Measurements from ENCODE around the gene UNC93A. TPM values are rescaled to one million over a fixed set of nuclear protein-coding genes. Genes with fewer than 3 reads are reported as not detected.
"Not testable (repeated sequence)": the region's sequence is repeated elsewhere in the genome, so short reads cannot be mapped to it uniquely, and the experiment has no call there.

The UNC93A gene
- total RNA-seq, 4 donors from 2014 or later, result not detected

DNA sequence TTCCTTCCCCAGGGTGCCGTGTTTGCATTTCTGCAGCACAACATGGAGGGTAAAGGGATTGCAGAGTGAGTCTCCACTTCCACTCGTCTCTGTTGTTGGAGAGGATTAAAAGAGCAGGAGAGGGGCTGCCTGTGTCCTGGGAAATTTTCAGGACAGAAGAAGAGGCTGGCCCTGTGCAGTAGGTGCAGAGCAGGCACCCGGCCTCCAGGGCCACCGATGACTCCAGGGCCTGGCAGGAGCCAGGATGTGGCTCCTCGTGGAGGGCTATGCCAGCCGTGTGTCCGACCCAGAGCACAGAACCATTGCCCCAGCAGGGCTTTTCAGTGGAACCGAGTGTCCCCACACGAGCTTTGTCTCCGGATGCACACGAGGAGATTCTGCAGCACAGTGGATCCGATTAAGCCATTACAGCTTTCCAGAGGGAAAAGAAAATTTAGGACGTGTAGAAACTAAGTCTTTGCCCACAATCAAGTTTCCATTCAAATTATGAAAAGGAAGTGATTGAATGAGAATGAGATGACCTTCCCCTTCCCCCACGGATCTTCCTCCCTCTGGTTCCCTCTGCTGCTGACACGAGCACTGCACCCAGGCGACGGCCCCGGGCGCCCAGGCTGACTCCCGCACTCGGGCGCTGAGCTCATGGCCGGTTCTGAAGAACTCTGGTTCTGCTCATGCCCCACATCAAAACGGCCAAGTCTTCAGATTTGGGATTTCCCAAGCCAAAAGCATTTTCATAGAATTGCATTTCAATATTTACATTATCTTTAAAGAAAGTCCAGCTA lies 43.1 kb upstream of the UNC93A start:
- DNase-seq (ENCODE audit: low spot score), result no peak
- ATAC-seq (ENCODE audit: low FRiP score), result no peak
- TF ChIP-seq CTCF (IDR thresholded peaks at IDR 0.05), result no peak

- not testable (repeated sequence) for ATAC-seq (ENCODE audit: low FRiP score)
These were observed 42.1 kb upstream of the UNC93A start for GRCh38 chr6:167248878-167249455.

GRCh38 chr6:167252271-167252670 lies 38.8 kb upstream of the UNC93A start:
- no peak for DNase-seq (ENCODE audit: low spot score)
- ATAC-seq (ENCODE audit: low FRiP score), result no peak
- no peak for TF ChIP-seq CTCF (IDR thresholded peaks at IDR 0.05)

More at GRCh38 chr6:167248878-167249455, 42.1 kb upstream of the UNC93A start:
- not testable (repeated sequence) for DNase-seq (ENCODE audit: low spot score)

GRCh38 chr6:167255918-167256553 lies 35.1 kb upstream of the UNC93A start:
- ATAC-seq (ENCODE audit: low FRiP score) (no peak), DNase-seq (ENCODE audit: low spot score) (no peak)
- no peak for TF ChIP-seq CTCF (IDR thresholded peaks at IDR 0.05)

DNA sequence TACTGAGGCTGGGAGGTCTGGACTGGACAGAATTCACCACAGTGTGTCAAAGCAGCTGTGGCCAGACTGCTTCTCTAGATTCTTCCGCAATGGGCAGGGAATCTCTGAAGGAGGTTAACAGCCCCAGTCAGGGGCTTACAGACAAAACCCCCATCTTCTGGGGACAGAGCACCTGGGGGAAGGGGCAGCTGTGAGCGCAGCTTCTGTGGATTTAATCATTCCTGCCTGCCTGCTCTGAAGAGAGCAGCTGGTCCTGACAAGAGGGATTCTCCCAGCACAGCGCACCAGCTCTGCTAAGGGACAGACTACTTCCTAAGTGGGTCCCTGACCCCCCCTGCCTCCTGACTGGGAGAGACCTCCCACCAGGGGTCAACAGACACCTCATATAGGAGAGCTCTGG lies 32.5 kb upstream of the UNC93A start:
- no peak for TF ChIP-seq CTCF (IDR thresholded peaks at IDR 0.05)
- ATAC-seq (ENCODE audit: low FRiP score) (no peak), DNase-seq (ENCODE audit: low spot score) (no peak)

DNA sequence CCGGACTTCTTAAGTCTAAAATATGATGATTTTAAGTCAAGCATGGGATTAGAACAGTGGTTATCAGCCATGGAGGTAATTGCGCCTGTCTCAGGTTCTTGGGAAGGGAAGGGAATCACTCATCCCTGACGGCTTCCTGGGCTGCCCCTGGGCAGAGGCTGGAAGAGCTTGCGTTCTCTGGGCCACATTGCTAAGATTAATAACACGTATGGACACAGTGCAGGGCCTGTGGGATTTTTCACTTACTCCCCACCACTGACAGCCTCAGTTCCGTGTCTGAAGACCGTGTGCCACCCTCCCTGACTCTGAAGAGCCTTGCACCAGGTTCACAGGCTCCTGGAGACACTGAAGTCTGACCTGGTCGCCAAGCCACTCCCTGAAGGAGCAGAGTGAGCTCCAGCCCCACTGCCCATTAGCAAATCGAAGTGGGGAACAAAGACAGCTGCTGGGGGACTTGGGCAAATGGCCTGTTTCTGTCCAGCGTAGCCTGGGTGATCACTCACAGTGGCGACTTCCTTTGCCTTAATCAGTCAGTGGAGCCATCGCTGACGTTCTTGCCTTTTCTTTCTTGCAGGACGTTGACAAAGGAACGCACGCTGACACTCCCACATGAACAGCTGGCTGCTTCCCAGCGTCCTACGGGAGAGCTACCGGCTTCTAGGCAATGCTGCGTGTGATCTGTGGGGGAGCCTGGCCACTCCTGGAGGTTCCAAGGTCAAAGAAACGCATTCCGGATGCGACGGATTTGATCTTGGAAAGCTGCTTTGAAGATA lies 24.9 kb upstream of the UNC93A start:
- ATAC-seq (ENCODE audit: low FRiP score); DNase-seq (ENCODE audit: low spot score): not testable (repeated sequence)

DNA sequence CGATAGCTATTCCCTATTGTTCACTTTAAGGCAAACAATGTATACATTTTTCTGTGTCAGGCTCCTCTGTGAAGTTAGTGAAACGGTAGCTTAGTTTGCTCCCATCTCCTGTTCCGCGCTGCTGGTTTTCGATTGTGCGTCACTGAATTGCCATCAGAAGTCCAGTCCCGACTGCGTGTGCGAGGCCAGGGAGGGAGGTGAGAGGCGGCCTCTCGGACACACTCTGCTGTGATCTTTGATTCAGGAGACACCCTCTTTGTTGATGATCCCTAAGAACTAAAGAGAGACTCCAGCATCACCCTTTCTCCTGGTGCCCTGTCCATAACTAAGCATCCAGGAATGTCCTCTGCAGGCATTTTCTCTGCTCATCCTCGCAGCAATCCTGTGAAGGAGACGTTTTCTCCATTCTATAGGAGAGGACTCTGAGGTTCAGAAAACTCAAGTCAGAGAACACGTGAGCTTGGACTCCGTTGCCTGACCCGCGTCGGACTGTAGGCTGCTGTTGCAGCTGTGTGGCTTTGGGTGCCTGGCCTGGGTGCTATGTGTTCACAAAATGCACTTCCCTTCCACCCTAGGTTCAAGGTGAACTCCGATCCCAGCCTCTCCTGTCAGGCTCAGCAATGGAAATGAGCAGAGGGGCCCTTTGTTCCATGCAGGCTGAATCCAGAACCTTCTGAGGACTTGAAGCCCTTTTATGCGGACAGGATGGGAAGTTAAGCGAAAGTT lies 24.1 kb upstream of the UNC93A start:
- ATAC-seq (ENCODE audit: low FRiP score), result no peak
- TF ChIP-seq CTCF (IDR thresholded peaks at IDR 0.05), result no peak
- DNase-seq (ENCODE audit: low spot score), result no peak

DNA sequence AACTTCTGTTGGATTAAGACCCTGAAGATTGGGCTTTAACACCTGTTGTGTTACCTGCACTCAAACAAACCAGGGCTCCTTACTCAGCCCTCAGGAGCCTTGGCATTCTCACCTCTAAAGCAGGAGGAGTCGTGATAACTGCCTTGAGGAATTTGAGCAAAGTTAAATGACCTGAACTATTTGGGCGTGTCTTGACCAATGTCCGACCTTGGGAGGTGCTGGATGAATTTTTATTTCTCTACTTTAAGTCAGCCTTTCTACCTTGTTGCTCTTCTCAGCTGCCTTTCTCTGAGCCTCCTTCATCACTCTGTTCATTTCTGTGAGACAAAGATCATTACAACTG lies 23.6 kb upstream of the UNC93A start:
- DNase-seq (ENCODE audit: low spot score); ATAC-seq (ENCODE audit: low FRiP score): not testable (repeated sequence)

All from omental fat pad (tissue), 4 donors.